SU-DHL-6 (cell line): ENCODE data around the gene NSMF.
"Not testable (repeated sequence)": the region's sequence is repeated elsewhere in the genome, so short reads cannot be mapped to it uniquely, and the experiment has no call there.

Experiments used
- CTCF ChIP-seq: fragments of 200-600 bp; sonication (generic); IDR thresholded peaks from one replicate; pipeline ENCODE4 v1.5.1; 2017; ENCODE audit warnings: antibody characterized with exemption, mild to moderate bottlenecking, low read length, moderate library complexity; ENCODE audit not compliant: insufficient read depth, poor library complexity, severe bottlenecking
- EZH2phosphoT487 ChIP-seq: fragments of 200-600 bp; sonication (generic), shearing (Covaris generic); conservative IDR thresholded peaks from 2 replicates; pipeline ENCODE4 v1.6.1; 2018; ENCODE audit warnings: mild to moderate bottlenecking, antibody characterized with exemption, low read length, moderate library complexity, mixed read lengths

- not testable (repeated sequence) for TF ChIP-seq CTCF, EZH2phosphoT487
Measured at GRCh38 chr9:137450539-137451222, 8.5 kb downstream of the NSMF start.
